GM23338 (cell line): Measurements from ENCODE around the gene LSM11. TPM values are rescaled to one million over a fixed set of nuclear protein-coding genes. Genes with fewer than 3 reads are reported as not detected.

Experiments
- ATAC-seq: fragments of 200-7000 bp; cut with Tn5 transposase; 3 replicates; pipeline ENCODE4 v1.9.1; 2020
- DNase-seq: peaks from one replicate; pipeline ENCODE4 v3.0.0-alpha.2; 2015; ENCODE audit warnings: low spot score
- H2AFZ ChIP-seq: fragments of 200-600 bp; sonication (generic); 2 replicates; pipeline ENCODE4 v1.8.0; 2016; ENCODE audit warnings: antibody characterized with exemption, mild to moderate bottlenecking, moderate library complexity
- H3F3A ChIP-seq: fragments of 200-600 bp; sonication (generic); replicated peaks from 2 replicates; pipeline ENCODE4 v1.8.0; 2017; ENCODE audit warnings: antibody characterized with exemption, mixed run types, low read depth
- H3K27ac ChIP-seq: fragments of 200-600 bp; sonication (generic); 2 replicates; pipeline ENCODE4 v1.6.1; 2016; ENCODE audit warnings: low read depth
- H3K27me3 ChIP-seq: fragments of 200-600 bp; sonication (generic); 2 replicates; pipeline ENCODE4 v1.8.0; 2016; ENCODE audit warnings: mild to moderate bottlenecking, mixed run types, moderate library complexity; ENCODE audit not compliant: insufficient read depth
- H3K36me3 ChIP-seq: fragments of 200-600 bp; sonication (generic); 2 replicates; pipeline ENCODE4 v1.8.0; 2016; ENCODE audit warnings: mild to moderate bottlenecking; ENCODE audit not compliant: insufficient read depth
- H3K4me1 ChIP-seq: fragments of 200-600 bp; sonication (generic); 2 replicates; pipeline ENCODE4 v1.8.0; 2016; ENCODE audit warnings: mild to moderate bottlenecking, moderate library complexity; ENCODE audit not compliant: insufficient read depth
- H3K4me2 ChIP-seq: fragments of 200-600 bp; sonication (generic); 2 replicates; pipeline ENCODE4 v1.7.1; 2017; ENCODE audit warnings: mixed run types
- H3K4me3 ChIP-seq: fragments of 200-600 bp; sonication (generic); 2 replicates; pipeline ENCODE4 v1.6.1; 2016; ENCODE audit warnings: mixed run types
- H3K79me2 ChIP-seq: fragments of 200-600 bp; sonication (generic); replicated peaks from 2 replicates; pipeline ENCODE4 v1.8.0; 2017; ENCODE audit warnings: mild to moderate bottlenecking; ENCODE audit not compliant: insufficient read depth
- H3K9me2 ChIP-seq: fragments of 200-600 bp; sonication (generic); 2 replicates; pipeline ENCODE4 v1.8.0; 2017; ENCODE audit not compliant: insufficient read depth
- H4K20me1 ChIP-seq: fragments of 200-600 bp; sonication (generic); replicated peaks from 2 replicates; pipeline ENCODE4 v1.8.0; 2017; ENCODE audit warnings: mild to moderate bottlenecking; ENCODE audit not compliant: insufficient read depth
- H3K27ac Mint-ChIP-seq: 2 replicates; pipeline ENCODE4 v1.8.0; 2020; ENCODE audit warnings: inconsistent platforms, mild to moderate bottlenecking, moderate library complexity, mixed read lengths
- H3K27me3 Mint-ChIP-seq: 3 replicates; pipeline ENCODE4 v1.8.0; 2022; ENCODE audit warnings: low read depth, mild to moderate bottlenecking, moderate library complexity, mixed read lengths, inconsistent platforms; ENCODE audit not compliant: insufficient read depth, poor library complexity
- H3K36me3 Mint-ChIP-seq: 3 replicates; pipeline ENCODE4 v1.8.0; 2021; ENCODE audit warnings: low read depth, mild to moderate bottlenecking, inconsistent platforms, moderate library complexity, mixed read lengths
- H3K4me1 Mint-ChIP-seq: 3 replicates; pipeline ENCODE4 v1.8.0; 2020; ENCODE audit warnings: mild to moderate bottlenecking, inconsistent platforms, mixed read lengths
- H3K4me3 Mint-ChIP-seq: 3 replicates; pipeline ENCODE4 v1.8.0; 2021; ENCODE audit warnings: moderate library complexity, mild to moderate bottlenecking, inconsistent platforms, mixed read lengths
- H3K9me3 Mint-ChIP-seq: 3 replicates; pipeline ENCODE4 v1.8.0; 2020; ENCODE audit warnings: moderate library complexity, mild to moderate bottlenecking, inconsistent platforms, mixed read lengths
- EZH2 ChIP-seq: fragments of 200-600 bp; sonication (generic); IDR thresholded peaks from one replicate; pipeline ENCODE4 v1.8.0; 2017; ENCODE audit warnings: antibody characterized with exemption, mild to moderate bottlenecking, low read depth; ENCODE audit not compliant: unreplicated experiment
- JUNB ChIP-seq: IDR thresholded peaks from one replicate; pipeline ENCODE4 v1.6.1; 2016; ENCODE audit warnings: antibody characterized with exemption; ENCODE audit not compliant: unreplicated experiment
- POLR2AphosphoS5 ChIP-seq: IDR thresholded peaks from 2 replicates; pipeline ENCODE4 v1.6.1; 2016; ENCODE audit warnings: antibody characterized with exemption, low read depth
- STAT1 ChIP-seq: IDR thresholded peaks from one replicate; pipeline ENCODE4 v1.6.1; 2016; ENCODE audit warnings: antibody characterized with exemption; ENCODE audit not compliant: unreplicated experiment
- ZNF331 ChIP-seq: fragments of 250-450 bp; sonication (Bioruptor Pico); IDR thresholded peaks from 2 replicates; pipeline ENCODE4 v1.5.0; 2020; ENCODE audit warnings: low read depth, mild to moderate bottlenecking, moderate library complexity
- polyA plus RNA-seq: library from polyadenylated mRNA; unstranded; fragments of >200 nt; fragmentation: Nextera tagmentation; extraction: Ambion mirVana; gene quantifications from 2 replicates; pipeline ENCODE4 v1.2.1, GENCODE V29; 2016
- total RNA-seq: library from RNA; depleted of rRNA; stranded (reverse); fragments of >200 nt; shearing (Covaris generic); gene quantifications from 2 replicates; pipeline ENCODE4 v1.2.3, GENCODE V29; 2014
- TF ChIP-seq, protein P1 (sequence below): IDR thresholded peaks from one replicate; pipeline ENCODE4 v1.6.1; 2018; ENCODE audit warnings: antibody characterized with exemption; ENCODE audit not compliant: unreplicated experiment
- TF ChIP-seq, protein P2 (sequence below), 2 experiments: fragments of 200-600 bp in 1 of 2; sonication (generic) in 1 of 2; conservative IDR thresholded peaks; 2 replicates each; pipeline versions ENCODE4 v1.5.1 to v1.6.1; 2016 to 2017; ENCODE audit warnings: antibody characterized with exemption in 2 of 2, low read depth in 2 of 2, mild to moderate bottlenecking in 2 of 2, moderate library complexity in 1 of 2
- TF ChIP-seq, protein P3 (sequence below): fragments of 250-450 bp; sonication (Bioruptor Pico); IDR thresholded peaks from 2 replicates; pipeline ENCODE4 v1.5.0; 2020; ENCODE audit warnings: mild to moderate bottlenecking, moderate library complexity

Gene LSM11
- total and polyA plus RNA-seq, 2 experiments from 2014 or later = 1.2 to 3.8 TPM

- Mint-ChIP-seq H3K9me3 (no peaks in the 10 kb centered on the region), H3K27ac (no peak overlapping the region), H3K27me3 (peaks cover 10% of the 10 kb centered on the region), H3K4me3 (peak overlapping the region; percentile 89), H3K4me1 (peaks cover 12% of the 10 kb centered on the region; the same call in 2 of the 3 replicates), H3K36me3 (peaks cover 10% of the 10 kb centered on the region)
- Histone ChIP-seq H3K36me3 (peaks cover 3% of the 10 kb centered on the region; the same call in 1 of the 2 replicates), H2AFZ (peak overlapping the region; percentile 99), H3K4me3 (peak overlapping the region; percentile 83), H3K9me2 (no peaks in the 10 kb centered on the region), H3F3A (no peaks in the 10 kb centered on the region), H3K79me2 (no peaks in the 10 kb centered on the region), H4K20me1 (peaks cover 7% of the 10 kb centered on the region), H3K4me1 (peaks cover 4% of the 10 kb centered on the region; the same call in 1 of the 2 replicates), H3K4me2 (peak overlapping the region; percentile 92), H3K27ac (no peak overlapping the region), H3K27me3 (peaks cover 21% of the 10 kb centered on the region)
- ATAC-seq (no peak; the same call in 2 of the 3 replicates), DNase-seq (peak; percentile 42)
- TF ChIP-seq, protein P1, sequence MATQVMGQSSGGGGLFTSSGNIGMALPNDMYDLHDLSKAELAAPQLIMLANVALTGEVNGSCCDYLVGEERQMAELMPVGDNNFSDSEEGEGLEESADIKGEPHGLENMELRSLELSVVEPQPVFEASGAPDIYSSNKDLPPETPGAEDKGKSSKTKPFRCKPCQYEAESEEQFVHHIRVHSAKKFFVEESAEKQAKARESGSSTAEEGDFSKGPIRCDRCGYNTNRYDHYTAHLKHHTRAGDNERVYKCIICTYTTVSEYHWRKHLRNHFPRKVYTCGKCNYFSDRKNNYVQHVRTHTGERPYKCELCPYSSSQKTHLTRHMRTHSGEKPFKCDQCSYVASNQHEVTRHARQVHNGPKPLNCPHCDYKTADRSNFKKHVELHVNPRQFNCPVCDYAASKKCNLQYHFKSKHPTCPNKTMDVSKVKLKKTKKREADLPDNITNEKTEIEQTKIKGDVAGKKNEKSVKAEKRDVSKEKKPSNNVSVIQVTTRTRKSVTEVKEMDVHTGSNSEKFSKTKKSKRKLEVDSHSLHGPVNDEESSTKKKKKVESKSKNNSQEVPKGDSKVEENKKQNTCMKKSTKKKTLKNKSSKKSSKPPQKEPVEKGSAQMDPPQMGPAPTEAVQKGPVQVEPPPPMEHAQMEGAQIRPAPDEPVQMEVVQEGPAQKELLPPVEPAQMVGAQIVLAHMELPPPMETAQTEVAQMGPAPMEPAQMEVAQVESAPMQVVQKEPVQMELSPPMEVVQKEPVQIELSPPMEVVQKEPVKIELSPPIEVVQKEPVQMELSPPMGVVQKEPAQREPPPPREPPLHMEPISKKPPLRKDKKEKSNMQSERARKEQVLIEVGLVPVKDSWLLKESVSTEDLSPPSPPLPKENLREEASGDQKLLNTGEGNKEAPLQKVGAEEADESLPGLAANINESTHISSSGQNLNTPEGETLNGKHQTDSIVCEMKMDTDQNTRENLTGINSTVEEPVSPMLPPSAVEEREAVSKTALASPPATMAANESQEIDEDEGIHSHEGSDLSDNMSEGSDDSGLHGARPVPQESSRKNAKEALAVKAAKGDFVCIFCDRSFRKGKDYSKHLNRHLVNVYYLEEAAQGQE = no peak
- TF ChIP-seq EZH2 (peak; percentile 48), POLR2AphosphoS5 (no peak)
Measured at GRCh38 chr5:157744051-157745011, 819 bp downstream of the LSM11 start.

DNA sequence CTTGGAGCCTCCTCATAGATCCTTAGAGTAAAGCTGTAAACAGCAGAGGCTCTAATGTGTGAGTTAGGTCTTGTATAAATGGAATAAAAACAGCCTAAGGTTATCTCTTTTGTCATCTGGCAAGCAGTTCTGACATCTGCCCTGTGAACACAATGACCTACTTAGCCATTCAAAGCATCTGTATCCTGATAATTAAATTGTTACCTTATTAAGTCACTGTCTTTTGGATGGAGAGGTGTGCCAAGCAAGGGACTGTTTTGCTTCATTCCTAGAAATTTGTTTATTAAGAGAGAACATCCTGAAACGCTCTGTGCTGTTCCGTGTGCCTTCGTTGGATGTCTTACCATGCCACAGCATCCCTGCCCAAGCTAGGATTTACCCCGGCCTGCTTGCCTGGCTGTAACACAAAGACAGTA, 1.5 kb downstream of the LSM11 start:
- ATAC-seq (no peak), DNase-seq (no peak)
- Mint-ChIP-seq H3K36me3 (peaks cover 2% of the 10 kb centered on the region; the same call in 2 of the 3 replicates), H3K9me3 (no peaks in the 10 kb centered on the region), H3K27me3 (peaks cover 10% of the 10 kb centered on the region), H3K27ac (no peak overlapping the region), H3K4me1 (peaks cover 12% of the 10 kb centered on the region; the same call in 2 of the 3 replicates), H3K4me3 (peak overlapping the region; percentile 89; the same call in 2 of the 3 replicates)
- Histone ChIP-seq H3K4me2 (no peak overlapping the region), H2AFZ (no peak overlapping the region), H4K20me1 (peaks cover 3% of the 10 kb centered on the region; the same call in 1 of the 2 replicates), H3F3A (no peaks in the 10 kb centered on the region), H3K27me3 (peaks cover 21% of the 10 kb centered on the region), H3K36me3 (no peaks in the 10 kb centered on the region), H3K27ac (no peak overlapping the region), H3K9me2 (no peaks in the 10 kb centered on the region), H3K79me2 (no peaks in the 10 kb centered on the region), H3K4me1 (peaks cover 4% of the 10 kb centered on the region; the same call in 1 of the 2 replicates), H3K4me3 (peak overlapping the region; percentile 83)
- no peak for TF ChIP-seq ZNF331 (CRISPR knock-in tag)
- no peak for TF ChIP-seq JUNB
- TF ChIP-seq, protein P2, sequence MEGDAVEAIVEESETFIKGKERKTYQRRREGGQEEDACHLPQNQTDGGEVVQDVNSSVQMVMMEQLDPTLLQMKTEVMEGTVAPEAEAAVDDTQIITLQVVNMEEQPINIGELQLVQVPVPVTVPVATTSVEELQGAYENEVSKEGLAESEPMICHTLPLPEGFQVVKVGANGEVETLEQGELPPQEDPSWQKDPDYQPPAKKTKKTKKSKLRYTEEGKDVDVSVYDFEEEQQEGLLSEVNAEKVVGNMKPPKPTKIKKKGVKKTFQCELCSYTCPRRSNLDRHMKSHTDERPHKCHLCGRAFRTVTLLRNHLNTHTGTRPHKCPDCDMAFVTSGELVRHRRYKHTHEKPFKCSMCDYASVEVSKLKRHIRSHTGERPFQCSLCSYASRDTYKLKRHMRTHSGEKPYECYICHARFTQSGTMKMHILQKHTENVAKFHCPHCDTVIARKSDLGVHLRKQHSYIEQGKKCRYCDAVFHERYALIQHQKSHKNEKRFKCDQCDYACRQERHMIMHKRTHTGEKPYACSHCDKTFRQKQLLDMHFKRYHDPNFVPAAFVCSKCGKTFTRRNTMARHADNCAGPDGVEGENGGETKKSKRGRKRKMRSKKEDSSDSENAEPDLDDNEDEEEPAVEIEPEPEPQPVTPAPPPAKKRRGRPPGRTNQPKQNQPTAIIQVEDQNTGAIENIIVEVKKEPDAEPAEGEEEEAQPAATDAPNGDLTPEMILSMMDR (conservative IDR thresholded peaks at IDR 0.05; ENCODE audit: low read depth in 2 of 2) = no peak
- TF ChIP-seq, protein P3, sequence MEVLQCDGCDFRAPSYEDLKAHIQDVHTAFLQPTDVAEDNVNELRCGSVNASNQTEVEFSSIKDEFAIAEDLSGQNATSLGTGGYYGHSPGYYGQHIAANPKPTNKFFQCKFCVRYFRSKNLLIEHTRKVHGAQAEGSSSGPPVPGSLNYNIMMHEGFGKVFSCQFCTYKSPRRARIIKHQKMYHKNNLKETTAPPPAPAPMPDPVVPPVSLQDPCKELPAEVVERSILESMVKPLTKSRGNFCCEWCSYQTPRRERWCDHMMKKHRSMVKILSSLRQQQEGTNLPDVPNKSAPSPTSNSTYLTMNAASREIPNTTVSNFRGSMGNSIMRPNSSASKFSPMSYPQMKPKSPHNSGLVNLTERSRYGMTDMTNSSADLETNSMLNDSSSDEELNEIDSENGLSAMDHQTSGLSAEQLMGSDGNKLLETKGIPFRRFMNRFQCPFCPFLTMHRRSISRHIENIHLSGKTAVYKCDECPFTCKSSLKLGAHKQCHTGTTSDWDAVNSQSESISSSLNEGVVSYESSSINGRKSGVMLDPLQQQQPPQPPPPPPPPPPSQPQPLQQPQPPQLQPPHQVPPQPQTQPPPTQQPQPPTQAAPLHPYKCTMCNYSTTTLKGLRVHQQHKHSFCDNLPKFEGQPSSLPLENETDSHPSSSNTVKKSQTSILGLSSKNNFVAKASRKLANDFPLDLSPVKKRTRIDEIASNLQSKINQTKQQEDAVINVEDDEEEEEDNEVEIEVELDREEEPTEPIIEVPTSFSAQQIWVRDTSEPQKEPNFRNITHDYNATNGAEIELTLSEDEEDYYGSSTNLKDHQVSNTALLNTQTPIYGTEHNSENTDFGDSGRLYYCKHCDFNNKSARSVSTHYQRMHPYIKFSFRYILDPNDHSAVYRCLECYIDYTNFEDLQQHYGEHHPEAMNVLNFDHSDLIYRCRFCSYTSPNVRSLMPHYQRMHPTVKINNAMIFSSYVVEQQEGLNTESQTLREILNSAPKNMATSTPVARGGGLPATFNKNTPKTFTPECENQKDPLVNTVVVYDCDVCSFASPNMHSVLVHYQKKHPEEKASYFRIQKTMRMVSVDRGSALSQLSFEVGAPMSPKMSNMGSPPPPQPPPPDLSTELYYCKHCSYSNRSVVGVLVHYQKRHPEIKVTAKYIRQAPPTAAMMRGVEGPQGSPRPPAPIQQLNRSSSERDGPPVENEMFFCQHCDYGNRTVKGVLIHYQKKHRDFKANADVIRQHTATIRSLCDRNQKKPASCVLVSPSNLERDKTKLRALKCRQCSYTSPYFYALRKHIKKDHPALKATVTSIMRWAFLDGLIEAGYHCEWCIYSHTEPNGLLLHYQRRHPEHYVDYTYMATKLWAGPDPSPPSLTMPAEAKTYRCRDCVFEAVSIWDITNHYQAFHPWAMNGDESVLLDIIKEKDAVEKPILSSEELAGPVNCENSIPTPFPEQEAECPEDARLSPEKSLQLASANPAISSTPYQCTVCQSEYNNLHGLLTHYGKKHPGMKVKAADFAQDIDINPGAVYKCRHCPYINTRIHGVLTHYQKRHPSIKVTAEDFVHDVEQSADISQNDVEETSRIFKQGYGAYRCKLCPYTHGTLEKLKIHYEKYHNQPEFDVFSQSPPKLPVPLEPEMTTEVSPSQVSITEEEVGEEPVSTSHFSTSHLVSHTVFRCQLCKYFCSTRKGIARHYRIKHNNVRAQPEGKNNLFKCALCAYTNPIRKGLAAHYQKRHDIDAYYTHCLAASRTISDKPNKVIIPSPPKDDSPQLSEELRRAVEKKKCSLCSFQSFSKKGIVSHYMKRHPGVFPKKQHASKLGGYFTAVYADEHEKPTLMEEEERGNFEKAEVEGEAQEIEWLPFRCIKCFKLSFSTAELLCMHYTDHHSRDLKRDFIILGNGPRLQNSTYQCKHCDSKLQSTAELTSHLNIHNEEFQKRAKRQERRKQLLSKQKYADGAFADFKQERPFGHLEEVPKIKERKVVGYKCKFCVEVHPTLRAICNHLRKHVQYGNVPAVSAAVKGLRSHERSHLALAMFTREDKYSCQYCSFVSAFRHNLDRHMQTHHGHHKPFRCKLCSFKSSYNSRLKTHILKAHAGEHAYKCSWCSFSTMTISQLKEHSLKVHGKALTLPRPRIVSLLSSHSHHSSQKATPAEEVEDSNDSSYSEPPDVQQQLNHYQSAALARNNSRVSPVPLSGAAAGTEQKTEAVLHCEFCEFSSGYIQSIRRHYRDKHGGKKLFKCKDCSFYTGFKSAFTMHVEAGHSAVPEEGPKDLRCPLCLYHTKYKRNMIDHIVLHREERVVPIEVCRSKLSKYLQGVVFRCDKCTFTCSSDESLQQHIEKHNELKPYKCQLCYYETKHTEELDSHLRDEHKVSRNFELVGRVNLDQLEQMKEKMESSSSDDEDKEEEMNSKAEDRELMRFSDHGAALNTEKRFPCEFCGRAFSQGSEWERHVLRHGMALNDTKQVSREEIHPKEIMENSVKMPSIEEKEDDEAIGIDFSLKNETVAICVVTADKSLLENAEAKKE (CRISPR knock-in tag) = no peak
- TF ChIP-seq STAT1 = no peak
